Immature natural killer cell (primary cell): Measurements from ENCODE around the gene CYBA. TPM values are rescaled to one million over a fixed set of nuclear protein-coding genes. Genes with fewer than 3 reads are reported as not detected.

Source experiments
- DNase-seq, 3 donors: peaks; one replicate each; pipeline ENCODE4 v3.0.0; 2022; ENCODE audit warnings: mixed read lengths in 1 of 3
- H3K27ac Mint-ChIP-seq, 6 donors: one replicate each; pipeline ENCODE4 v1.8.0; 2020; ENCODE audit warnings: mixed read lengths in 6 of 6, mild to moderate bottlenecking in 5 of 6, inconsistent platforms in 4 of 6, moderate library complexity in 3 of 6
- H3K27me3 Mint-ChIP-seq, 3 donors: one replicate each; pipeline ENCODE4 v1.8.0; 2020 to 2021; ENCODE audit warnings: low read depth in 3 of 3, mild to moderate bottlenecking in 3 of 3, mixed read lengths in 3 of 3, moderate library complexity in 3 of 3, inconsistent platforms in 1 of 3
- H3K36me3 Mint-ChIP-seq, 3 donors: one replicate each; pipeline ENCODE4 v1.8.0; 2020; ENCODE audit warnings: mixed read lengths in 3 of 3, inconsistent platforms in 2 of 3, mild to moderate bottlenecking in 2 of 3
- H3K4me1 Mint-ChIP-seq, 2 donors: one replicate each; pipeline ENCODE4 v1.8.0; 2020; ENCODE audit warnings: inconsistent platforms in 2 of 2, mild to moderate bottlenecking in 2 of 2, mixed read lengths in 2 of 2, moderate library complexity in 1 of 2
- H3K4me3 Mint-ChIP-seq, 5 donors: one replicate each; pipeline ENCODE4 v1.8.0; 2020; ENCODE audit warnings: mild to moderate bottlenecking in 5 of 5, mixed read lengths in 5 of 5, inconsistent platforms in 3 of 5, moderate library complexity in 3 of 5
- H3K9me3 Mint-ChIP-seq, 6 donors: one replicate each; pipeline ENCODE4 v1.8.0; 2020; ENCODE audit warnings: mild to moderate bottlenecking in 6 of 6, mixed read lengths in 6 of 6, inconsistent platforms in 4 of 6, moderate library complexity in 3 of 6
- polyA plus RNA-seq, 3 donors: library from polyadenylated mRNA; unstranded; fragments of 300-500 nt; fragmentation: Illumina TruSeq; gene quantifications; one replicate each; pipeline ENCODE4 v1.2.3, GENCODE V29; 2021

The CYBA gene
- polyA plus RNA-seq, 3 donors from 2014 or later: 2,079 to 2,787 (median 2,690) TPM

DNA sequence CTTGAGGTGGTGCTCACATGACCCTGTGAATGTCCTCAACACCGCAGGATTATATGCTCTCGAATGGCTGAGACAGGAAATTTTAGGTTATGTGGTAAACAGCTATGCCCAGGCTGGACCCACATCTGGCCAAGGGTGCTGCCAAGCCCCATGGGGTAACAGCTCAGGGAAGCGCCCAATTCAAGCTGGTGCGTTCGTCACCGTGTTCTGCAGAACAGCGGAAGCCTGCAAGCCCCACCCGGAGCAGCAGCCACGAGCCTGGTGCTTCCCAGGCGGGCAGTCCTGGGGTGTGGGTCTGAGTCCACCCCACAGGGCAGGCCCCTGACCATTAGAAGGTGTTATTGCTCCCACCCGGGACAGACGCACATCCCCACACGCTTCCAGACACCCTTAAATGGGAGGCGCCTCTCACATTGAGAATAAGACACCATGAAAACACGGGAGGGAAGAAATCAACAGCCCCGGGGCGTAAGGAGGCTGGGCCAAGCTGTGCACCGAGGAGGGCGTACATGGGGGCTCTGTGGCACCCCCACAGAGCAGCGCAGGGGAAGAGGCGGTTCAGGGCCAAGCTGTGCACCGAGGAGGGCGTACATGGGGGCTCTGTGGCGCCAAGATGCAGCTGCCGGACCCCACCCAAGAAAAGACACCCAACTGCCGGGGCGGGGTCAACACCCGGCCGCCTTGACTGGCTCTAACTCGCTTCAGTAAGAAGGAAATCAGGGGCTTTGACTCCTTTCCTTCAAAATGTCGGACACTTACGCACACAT is 2.9 kb upstream of the CYBA start:
- Mint-ChIP-seq H3K4me3 (peak overlapping the region; percentile 79 to 86 (median 83)), H3K27me3 (peaks cover 36 to 50% (median 40%) of the 10 kb centered on the region in 3 donors), H3K4me1 (peaks cover 39 to 50% of the 10 kb centered on the region in 2 donors), H3K36me3 (peaks cover 3 to 12% (median 9%) of the 10 kb centered on the region in 3 donors), H3K27ac (peak overlapping the region; percentile 84 to 99 (median 98)), H3K9me3 (no peaks in the 10 kb centered on the region)
- DNase-seq: peak; percentile 89 to 90 (median 90)

- Mint-ChIP-seq H3K27ac (peak overlapping the region; percentile 84 to 99 (median 98)), H3K36me3 (peaks cover 3 to 12% (median 9%) of the 10 kb centered on the region in 3 donors), H3K4me3 (peak overlapping the region; percentile 79 to 86 (median 83)), H3K4me1 (peaks cover 39 to 53% of the 10 kb centered on the region in 2 donors), H3K9me3 (no peaks in the 10 kb centered on the region), H3K27me3 (peaks cover 40 to 50% (median 40%) of the 10 kb centered on the region in 3 donors)
- DNase-seq: no peak
Observed at GRCh38 chr16:88653101-88653500, 2.2 kb upstream of the CYBA start.

DNA sequence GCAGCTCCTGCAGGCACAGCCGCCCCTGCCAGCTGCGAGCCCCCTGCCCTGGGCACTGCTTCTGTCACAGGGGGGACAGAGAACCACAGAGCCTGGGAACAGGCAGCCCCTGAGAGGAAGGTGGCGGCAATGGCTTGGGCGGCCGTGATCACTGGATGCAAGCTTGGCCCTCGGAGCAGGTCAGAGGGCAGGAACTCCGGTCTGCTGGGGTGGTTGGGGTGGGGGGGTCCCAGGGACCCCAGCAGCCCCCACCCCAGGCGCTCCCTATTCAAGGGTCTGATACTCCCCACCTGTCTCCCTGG is 1.9 kb upstream of the CYBA start:
- no peak for DNase-seq
- peak overlapping the region in 4 of 5 donors; percentile 79 to 86 (median 84) for H3K4me3 Mint-ChIP-seq
- peak overlapping the region; percentile 62 to 99 (median 98) for H3K27ac Mint-ChIP-seq
- peaks cover 39 to 53% of the 10 kb centered on the region in 2 donors for H3K4me1 Mint-ChIP-seq
- H3K9me3 Mint-ChIP-seq: no peaks in the 10 kb centered on the region
- peaks cover 3 to 12% (median 9%) of the 10 kb centered on the region in 3 donors for H3K36me3 Mint-ChIP-seq
- peaks cover 40 to 50% (median 41%) of the 10 kb centered on the region in 3 donors for H3K27me3 Mint-ChIP-seq

DNA sequence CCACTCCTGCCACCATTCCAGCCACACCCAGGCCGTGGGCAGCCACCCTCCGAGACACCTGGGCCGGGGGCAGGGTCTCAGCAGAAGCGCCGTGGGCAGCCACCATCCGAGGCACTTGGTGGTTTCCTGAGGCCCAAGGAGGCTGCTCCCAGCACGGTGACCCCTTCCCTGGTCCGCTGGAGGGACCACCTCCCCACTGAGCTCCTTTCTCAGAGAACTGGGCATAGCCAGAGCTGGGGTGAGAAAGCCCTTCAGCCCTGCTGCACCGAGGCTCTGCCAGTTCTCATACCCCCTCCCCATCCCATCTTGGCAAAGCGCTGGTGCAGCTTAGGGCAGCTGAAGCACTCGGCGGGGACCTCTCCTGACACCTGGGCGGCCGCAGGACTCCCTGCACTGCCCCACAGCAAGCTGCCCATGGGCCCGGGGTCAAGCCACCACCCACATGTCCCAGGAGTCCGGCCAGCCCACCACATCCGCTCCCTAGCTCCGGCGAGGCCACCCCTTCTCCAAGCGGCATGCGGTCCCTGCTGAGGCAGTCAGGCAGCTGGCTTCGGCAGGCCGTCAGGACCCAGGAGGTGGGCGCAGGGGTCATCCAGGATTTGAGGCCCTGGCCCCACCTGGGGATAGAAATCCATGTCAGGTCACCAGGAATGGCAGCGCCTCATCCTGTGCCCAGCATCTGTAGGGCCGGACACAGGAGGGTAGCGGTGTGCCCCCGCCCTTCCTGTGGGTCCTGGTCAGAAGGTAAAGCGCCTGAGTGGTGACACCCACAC is 1.3 kb upstream of the CYBA start:
- Mint-ChIP-seq H3K4me3 (peak overlapping the region in 4 of 5 donors; percentile 15 to 96 (median 49)), H3K4me1 (peaks cover 39 to 53% of the 10 kb centered on the region in 2 donors), H3K36me3 (peaks cover 3 to 12% (median 9%) of the 10 kb centered on the region in 3 donors), H3K27ac (peak overlapping the region; percentile 84 to 98 (median 92)), H3K27me3 (peaks cover 40 to 50% (median 41%) of the 10 kb centered on the region in 3 donors), H3K9me3 (no peaks in the 10 kb centered on the region)
- DNase-seq: no peak

DNA sequence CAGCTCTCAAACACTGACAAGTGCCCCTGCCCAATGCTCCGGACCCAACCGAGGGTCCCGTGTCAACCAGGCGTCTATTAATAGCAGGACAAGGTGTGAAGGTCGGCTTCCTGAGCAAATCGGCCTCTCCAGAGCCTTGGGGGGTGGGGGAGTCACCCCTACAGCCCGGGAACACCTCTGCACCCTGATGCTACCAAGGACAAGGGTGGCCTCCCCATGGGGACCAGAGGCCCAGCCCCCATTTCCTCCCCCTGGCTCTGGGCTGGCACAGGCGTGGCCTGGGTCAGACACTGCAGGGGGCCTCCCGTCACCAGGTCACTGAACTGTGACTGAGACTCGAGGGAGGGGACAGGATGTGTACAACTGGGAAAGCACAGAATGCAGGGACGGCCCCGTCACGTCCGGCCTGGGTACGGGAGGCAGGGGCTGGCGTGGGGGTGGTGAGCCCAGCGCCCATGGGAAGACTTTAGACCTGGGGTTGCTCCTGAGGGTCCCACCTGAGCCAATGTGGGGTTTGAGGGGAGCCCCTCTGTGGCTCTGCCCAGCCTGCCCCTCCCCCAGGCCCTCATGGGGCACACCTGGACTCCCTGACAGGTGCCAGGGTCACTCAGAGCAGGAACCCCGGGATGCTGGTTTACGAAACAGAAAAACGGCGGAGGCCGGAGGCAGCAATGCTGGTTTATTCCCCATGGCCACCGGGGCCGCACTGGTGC is 579 bp upstream of the CYBA start:
- H3K9me3 Mint-ChIP-seq: no peaks in the 10 kb centered on the region
- peaks cover 3 to 12% (median 9%) of the 10 kb centered on the region in 3 donors for H3K36me3 Mint-ChIP-seq
- peak overlapping the region; percentile 95 to 98 (median 96) for H3K4me3 Mint-ChIP-seq
- H3K4me1 Mint-ChIP-seq: peaks cover 39 to 55% of the 10 kb centered on the region in 2 donors
- peaks cover 40 to 50% (median 41%) of the 10 kb centered on the region in 3 donors for H3K27me3 Mint-ChIP-seq
- peak overlapping the region; percentile 87 to 98 (median 98) for H3K27ac Mint-ChIP-seq
- DNase-seq: peak; percentile 83 to 86 (median 86)

DNA sequence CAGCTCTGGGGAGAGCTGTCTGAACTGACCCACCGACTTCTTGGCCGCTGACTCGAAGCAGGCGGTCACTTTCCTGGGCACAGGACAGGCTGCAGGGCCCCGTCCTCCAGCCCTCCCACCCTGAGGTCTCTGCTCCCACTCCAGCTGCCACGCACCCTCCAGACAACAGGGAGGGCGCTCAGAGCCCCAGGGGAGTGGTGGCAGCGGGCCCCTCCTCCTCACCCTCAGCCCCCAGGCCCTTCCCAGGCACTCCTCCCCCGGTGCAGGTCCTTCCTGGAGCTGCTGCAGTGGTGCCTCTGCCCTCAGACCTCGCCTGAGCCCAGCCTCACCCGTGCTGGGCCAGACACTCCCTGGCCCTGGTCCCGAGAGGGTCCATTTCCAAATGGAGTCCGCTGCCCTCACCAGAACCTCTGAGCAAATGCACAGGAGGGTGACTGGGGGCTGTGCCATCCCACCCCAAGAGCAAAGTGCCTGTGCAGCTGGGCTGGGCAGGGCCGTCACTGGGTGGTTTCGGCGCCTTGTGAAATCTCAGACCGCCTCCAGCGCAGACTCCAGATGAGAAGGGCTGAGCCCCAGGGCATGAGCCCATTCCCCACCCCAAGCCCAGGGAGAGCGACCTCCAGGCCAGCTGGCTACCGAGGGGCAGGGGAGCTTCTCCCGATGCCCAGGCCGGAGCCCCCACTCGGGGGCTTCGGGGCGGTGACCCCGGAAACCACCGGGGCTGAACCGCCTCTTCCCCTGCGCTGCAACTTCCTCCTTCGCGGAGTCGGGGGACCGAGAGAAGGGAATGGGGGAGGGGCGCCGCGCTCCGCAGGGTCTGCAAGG is 717 bp downstream of the CYBA start:
- Mint-ChIP-seq H3K36me3 (peaks cover 3 to 12% (median 9%) of the 10 kb centered on the region in 3 donors), H3K27me3 (peaks cover 43 to 45% (median 44%) of the 10 kb centered on the region in 3 donors), H3K9me3 (no peaks in the 10 kb centered on the region), H3K4me1 (peaks cover 45 to 60% of the 10 kb centered on the region in 2 donors), H3K27ac (peak overlapping the region; percentile 92 to 98 (median 98)), H3K4me3 (peak overlapping the region; percentile 95 to 98 (median 96))
- DNase-seq: peak; percentile 72 to 76 (median 75)

GRCh38 chr16:88649195-88649923 is 1.5 kb downstream of the CYBA start:
- peak overlapping the region; percentile 95 to 98 (median 96) for H3K4me3 Mint-ChIP-seq
- DNase-seq: no peak
- H3K36me3 Mint-ChIP-seq: peaks cover 3 to 15% (median 9%) of the 10 kb centered on the region in 3 donors
- peaks cover 45 to 57% of the 10 kb centered on the region in 2 donors for H3K4me1 Mint-ChIP-seq
- H3K9me3 Mint-ChIP-seq: no peaks in the 10 kb centered on the region
- peaks cover 39 to 46% (median 40%) of the 10 kb centered on the region in 3 donors for H3K27me3 Mint-ChIP-seq
- H3K27ac Mint-ChIP-seq: peak overlapping the region; percentile 92 to 98 (median 98)

GRCh38 chr16:88647178-88648070 is 3.4 kb downstream of the CYBA start:
- DNase-seq: no peak
- Mint-ChIP-seq H3K4me1 (peaks cover 36 to 45% of the 10 kb centered on the region in 2 donors), H3K4me3 (peak overlapping the region in 1 of 5 donors; percentile 24), H3K36me3 (peaks cover 8 to 16% (median 8%) of the 10 kb centered on the region in 3 donors), H3K27ac (peak overlapping the region in 4 of 6 donors; percentile 19 to 77 (median 51)), H3K9me3 (no peaks in the 10 kb centered on the region), H3K27me3 (peaks cover 28 to 36% (median 30%) of the 10 kb centered on the region in 3 donors)

GRCh38 chr16:88646345-88647034 is 4.4 kb downstream of the CYBA start:
- no peak for DNase-seq
- peaks cover 8 to 20% (median 8%) of the 10 kb centered on the region in 3 donors for H3K36me3 Mint-ChIP-seq
- peak overlapping the region in 4 of 6 donors; percentile 16 to 75 (median 37) for H3K27ac Mint-ChIP-seq
- H3K9me3 Mint-ChIP-seq: no peaks in the 10 kb centered on the region
- H3K4me3 Mint-ChIP-seq: peak overlapping the region in 1 of 5 donors; percentile 18
- peaks cover 33 to 46% of the 10 kb centered on the region in 2 donors for H3K4me1 Mint-ChIP-seq
- peaks cover 27 to 39% (median 30%) of the 10 kb centered on the region in 3 donors for H3K27me3 Mint-ChIP-seq

DNA sequence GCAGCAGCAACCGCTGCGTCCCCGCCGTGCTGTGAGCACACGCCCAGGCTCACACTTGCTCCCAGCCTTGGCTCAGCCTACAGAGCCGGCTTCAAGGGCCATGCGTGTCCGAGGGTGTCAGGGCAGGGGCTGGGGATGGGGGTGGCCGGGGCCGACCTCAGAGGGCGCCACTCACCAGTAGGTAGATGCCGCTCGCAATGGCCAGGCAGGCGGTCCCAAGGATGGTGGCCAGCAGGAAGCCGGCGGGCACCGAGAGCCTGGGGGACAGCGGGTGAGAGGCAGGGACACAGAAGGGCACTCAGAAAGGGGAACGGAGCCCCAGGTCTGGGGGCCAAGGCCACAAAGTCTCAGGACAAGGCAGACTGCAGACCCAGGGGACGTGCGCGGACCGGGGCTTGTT is 4.9 kb downstream of the CYBA start:
- DNase-seq: no peak
- Mint-ChIP-seq H3K4me1 (peaks cover 28 to 45% of the 10 kb centered on the region in 2 donors), H3K27me3 (peaks cover 22 to 34% (median 25%) of the 10 kb centered on the region in 3 donors), H3K9me3 (no peaks in the 10 kb centered on the region), H3K36me3 (peaks cover 8 to 20% (median 8%) of the 10 kb centered on the region in 3 donors), H3K4me3 (peak overlapping the region in 1 of 5 donors; percentile 18), H3K27ac (peak overlapping the region in 4 of 6 donors; percentile 16 to 75 (median 37))

DNA sequence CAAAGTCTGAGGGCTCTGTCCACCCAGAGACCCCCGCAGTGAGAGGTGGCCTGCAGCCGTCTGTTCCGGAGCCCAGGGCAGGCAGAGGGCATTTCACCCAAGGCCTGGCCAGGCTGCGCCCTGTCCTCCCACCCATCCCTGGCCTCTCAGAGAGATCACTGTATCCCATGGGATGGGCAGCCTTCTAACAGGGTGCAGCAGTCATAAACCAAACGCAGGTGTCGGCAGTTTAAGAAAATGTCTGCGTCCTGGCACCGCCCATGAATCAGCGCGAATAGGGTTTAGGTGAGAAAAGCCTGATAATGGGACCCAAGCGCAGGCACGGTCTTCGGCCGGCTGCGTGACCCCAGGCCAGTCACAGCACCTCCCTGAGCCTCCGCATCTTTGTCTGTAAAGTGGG is 5.4 kb downstream of the CYBA start:
- no peaks in the 10 kb centered on the region for H3K9me3 Mint-ChIP-seq
- peaks cover 8 to 20% (median 8%) of the 10 kb centered on the region in 3 donors for H3K36me3 Mint-ChIP-seq
- DNase-seq: no peak
- H3K27ac Mint-ChIP-seq: peak overlapping the region in 5 of 6 donors; percentile 65 to 79 (median 71)
- H3K4me3 Mint-ChIP-seq: peak overlapping the region in 2 of 5 donors; percentile 4 to 30
- H3K27me3 Mint-ChIP-seq: peaks cover 18 to 34% (median 23%) of the 10 kb centered on the region in 3 donors
- H3K4me1 Mint-ChIP-seq: peaks cover 30 to 47% of the 10 kb centered on the region in 2 donors
